Muscle layer of colon (tissue), 2 donors: Measurements from ENCODE around the gene METTL27.
"Not testable (repeated sequence)": the region's sequence is repeated elsewhere in the genome, so short reads cannot be mapped to it uniquely, and the experiment has no call there.

Source experiments
- H3K27ac ChIP-seq: one replicate; pipeline ENCODE4 v1.7.0; 2013; ENCODE audit warnings: low read depth, mild to moderate bottlenecking, low read length, moderate library complexity
- H3K27me3 ChIP-seq, 2 donors: one replicate each; pipeline ENCODE4 v1.7.0; 2013; ENCODE audit warnings: low read length in 2 of 2, mild to moderate bottlenecking in 2 of 2; ENCODE audit not compliant: insufficient read depth in 2 of 2, control insufficient read depth in 1 of 2
- H3K36me3 ChIP-seq: one replicate; pipeline ENCODE4 v1.7.0; 2013; ENCODE audit warnings: mild to moderate bottlenecking, low read length; ENCODE audit not compliant: insufficient read depth
- H3K4me1 ChIP-seq: one replicate; pipeline ENCODE4 v1.7.0; 2013; ENCODE audit warnings: mild to moderate bottlenecking, low read length; ENCODE audit not compliant: insufficient read depth
- H3K4me3 ChIP-seq, 2 donors: one replicate each; pipeline ENCODE4 v1.7.0; 2013; ENCODE audit warnings: low read length in 2 of 2, low read depth in 1 of 2, mild to moderate bottlenecking in 1 of 2, moderate library complexity in 1 of 2
- H3K9ac ChIP-seq: one replicate; pipeline ENCODE4 v1.7.0; 2013; ENCODE audit warnings: low read length
- H3K9me3 ChIP-seq: one replicate; pipeline ENCODE4 v1.7.0; 2013; ENCODE audit warnings: mild to moderate bottlenecking, low read length
- donor health status: abdominal sarcoma.
- donor health status: Adenocarcinoma of cecum.

METTL27 gene

GRCh38 chr7:73823257-73823656, 19.1 kb downstream of the METTL27 start:
- no peak overlapping the region for H3K27ac ChIP-seq
- H3K9me3 ChIP-seq, result no peaks in the 10 kb centered on the region
- H3K36me3 ChIP-seq, result no peaks in the 10 kb centered on the region
- H3K4me3 ChIP-seq, result no peak overlapping the region
- no peak overlapping the region for H3K9ac ChIP-seq
- H3K27me3 ChIP-seq, result no peaks in the 10 kb centered on the region
- peaks cover 8% of the 10 kb centered on the region for H3K4me1 ChIP-seq

GRCh38 chr7:73822319-73823173, 19.8 kb downstream of the METTL27 start:
- peaks cover 6% of the 10 kb centered on the region for H3K4me1 ChIP-seq
- no peak overlapping the region for H3K9ac ChIP-seq
- no peaks in the 10 kb centered on the region for H3K36me3 ChIP-seq
- H3K27ac ChIP-seq, result no peak overlapping the region
- no peaks in the 10 kb centered on the region for H3K27me3 ChIP-seq
- no peaks in the 10 kb centered on the region for H3K9me3 ChIP-seq
- no peak overlapping the region for H3K4me3 ChIP-seq

- H3K9ac ChIP-seq, H3K27me3 ChIP-seq: not testable (repeated sequence)
Observed at GRCh38 chr7:73821597-73822285, 20.6 kb downstream of the METTL27 start.

GRCh38 chr7:73820013-73820412, 22.3 kb downstream of the METTL27 start:
- Histone ChIP-seq H3K4me3 (no peak overlapping the region), H3K27ac (no peak overlapping the region), H3K9me3 (no peaks in the 10 kb centered on the region), H3K4me1 (no peaks in the 10 kb centered on the region), H3K36me3 (no peaks in the 10 kb centered on the region), H3K27me3 (no peaks in the 10 kb centered on the region), H3K9ac (no peak overlapping the region)

More at GRCh38 chr7:73821597-73822285, 20.6 kb downstream of the METTL27 start:
- H3K27ac ChIP-seq, H3K36me3 ChIP-seq, H3K4me3 ChIP-seq, H3K4me1 ChIP-seq, H3K9me3 ChIP-seq: not testable (repeated sequence)

GRCh38 chr7:73817121-73817520, 25.2 kb downstream of the METTL27 start:
- no peaks in the 10 kb centered on the region for H3K36me3 ChIP-seq
- H3K9ac ChIP-seq, result no peak overlapping the region
- no peak overlapping the region for H3K4me3 ChIP-seq
- H3K27ac ChIP-seq, result no peak overlapping the region
- H3K4me1 ChIP-seq, result no peaks in the 10 kb centered on the region
- no peaks in the 10 kb centered on the region for H3K27me3 ChIP-seq
- H3K9me3 ChIP-seq, result no peaks in the 10 kb centered on the region

- H3K27me3 ChIP-seq, result peaks cover 0 to 8% of the 10 kb centered on the region in 2 donors
Observed at GRCh38 chr7:73815436-73815835, 26.9 kb downstream of the METTL27 start.

GRCh38 chr7:73812996-73813395, 29.3 kb downstream of the METTL27 start:
- Histone ChIP-seq H3K9me3 (no peaks in the 10 kb centered on the region), H3K4me3 (no peak overlapping the region), H3K27me3 (peaks cover 0 to 10% of the 10 kb centered on the region in 2 donors), H3K27ac (no peak overlapping the region), H3K36me3 (no peaks in the 10 kb centered on the region), H3K9ac (no peak overlapping the region), H3K4me1 (no peaks in the 10 kb centered on the region)

More at GRCh38 chr7:73815436-73815835, 26.9 kb downstream of the METTL27 start:
- Histone ChIP-seq H3K4me3 (no peak overlapping the region), H3K9ac (no peak overlapping the region), H3K9me3 (no peaks in the 10 kb centered on the region), H3K27ac (no peak overlapping the region), H3K4me1 (no peaks in the 10 kb centered on the region), H3K36me3 (no peaks in the 10 kb centered on the region)

GRCh38 chr7:73811760-73812168, 30.6 kb downstream of the METTL27 start:
- H3K27ac ChIP-seq, result no peak overlapping the region
- H3K9ac ChIP-seq, result no peak overlapping the region
- H3K4me1 ChIP-seq, result no peaks in the 10 kb centered on the region
- no peaks in the 10 kb centered on the region for H3K9me3 ChIP-seq
- peaks cover 0 to 10% of the 10 kb centered on the region in 2 donors for H3K27me3 ChIP-seq
- no peak overlapping the region for H3K4me3 ChIP-seq
- H3K36me3 ChIP-seq, result no peaks in the 10 kb centered on the region

GRCh38 chr7:73810998-73811360, 31.3 kb downstream of the METTL27 start:
- H3K9me3 ChIP-seq, result no peaks in the 10 kb centered on the region
- H3K4me1 ChIP-seq, result no peaks in the 10 kb centered on the region
- H3K36me3 ChIP-seq, result no peaks in the 10 kb centered on the region
- peaks cover 0 to 10% of the 10 kb centered on the region in 2 donors for H3K27me3 ChIP-seq
- H3K4me3 ChIP-seq, result no peak overlapping the region
- no peak overlapping the region for H3K27ac ChIP-seq
- no peak overlapping the region for H3K9ac ChIP-seq

- no peak overlapping the region for H3K4me3 ChIP-seq
Observed at GRCh38 chr7:73809467-73809951, 32.8 kb downstream of the METTL27 start.

GRCh38 chr7:73802459-73802858, 39.9 kb downstream of the METTL27 start:
- Histone ChIP-seq H3K9ac (no peak overlapping the region), H3K27ac (no peak overlapping the region), H3K36me3 (no peaks in the 10 kb centered on the region), H3K4me3 (no peak overlapping the region), H3K27me3 (no peaks in the 10 kb centered on the region), H3K9me3 (no peaks in the 10 kb centered on the region), H3K4me1 (no peaks in the 10 kb centered on the region)

More at GRCh38 chr7:73809467-73809951, 32.8 kb downstream of the METTL27 start:
- H3K9me3 ChIP-seq, result no peaks in the 10 kb centered on the region
- no peak overlapping the region for H3K9ac ChIP-seq
- peaks cover 0 to 10% of the 10 kb centered on the region in 2 donors for H3K27me3 ChIP-seq
- H3K27ac ChIP-seq, result no peak overlapping the region
- no peaks in the 10 kb centered on the region for H3K36me3 ChIP-seq
- no peaks in the 10 kb centered on the region for H3K4me1 ChIP-seq
